Hepatocyte (in vitro differentiated cells): ENCODE data around the gene GDPD2. TPM values are rescaled to one million over a fixed set of nuclear protein-coding genes. Genes with fewer than 3 reads are reported as not detected.

ENCODE experiments used
- DNase-seq: peaks from one replicate; pipeline ENCODE4 v3.0.0-alpha.2; 2016; ENCODE audit warnings: low spot score
- H2AFZ ChIP-seq: fragments of 200-600 bp; sonication (generic); 2 replicates; pipeline ENCODE4 v1.6.0; 2016; ENCODE audit warnings: antibody characterized with exemption, mild to moderate bottlenecking
- H3K27ac ChIP-seq: fragments of 200-600 bp; sonication (generic); 2 replicates; pipeline ENCODE4 v1.5.1; 2016; ENCODE audit warnings: mild to moderate bottlenecking
- H3K27me3 ChIP-seq: fragments of 200-600 bp; sonication (generic); 2 replicates; pipeline ENCODE4 v1.6.1; 2016
- H3K36me3 ChIP-seq: fragments of 200-600 bp; sonication (generic); replicated peaks from 2 replicates; pipeline ENCODE4 v1.5.1; 2016; ENCODE audit warnings: low read depth; ENCODE audit not compliant: insufficient read depth
- H3K4me1 ChIP-seq: fragments of 200-600 bp; sonication (generic); 2 replicates; pipeline ENCODE4 v1.5.1; 2016; ENCODE audit warnings: mild to moderate bottlenecking, moderate library complexity; ENCODE audit not compliant: insufficient read depth
- H3K4me2 ChIP-seq: fragments of 200-600 bp; sonication (generic); 2 replicates; pipeline ENCODE4 v1.6.0; 2016
- H3K4me3 ChIP-seq: fragments of 200-600 bp; sonication (generic); 2 replicates; pipeline ENCODE4 v1.5.1; 2016; ENCODE audit warnings: mild to moderate bottlenecking
- H3K79me2 ChIP-seq: fragments of 200-600 bp; sonication (generic); 2 replicates; pipeline ENCODE4 v1.6.0; 2017; ENCODE audit warnings: mild to moderate bottlenecking
- H3K9me2 ChIP-seq: fragments of 200-600 bp; sonication (generic); replicated peaks from 2 replicates; pipeline ENCODE4 v1.6.0; 2017; ENCODE audit warnings: mild to moderate bottlenecking; ENCODE audit not compliant: insufficient read depth
- H3K9me3 ChIP-seq: fragments of 200-600 bp; sonication (generic); 2 replicates; pipeline ENCODE4 v1.5.1; 2016; ENCODE audit warnings: low read depth, mild to moderate bottlenecking
- H4K20me1 ChIP-seq: fragments of 200-600 bp; sonication (generic); 2 replicates; pipeline ENCODE4 v1.6.0; 2016; ENCODE audit warnings: mild to moderate bottlenecking; ENCODE audit not compliant: insufficient read depth, poor library complexity, severe bottlenecking
- CTCF ChIP-seq: fragments of 200-600 bp; sonication (generic); IDR thresholded peaks from 2 replicates; pipeline ENCODE4 v1.5.1; 2016; ENCODE audit warnings: antibody characterized with exemption, mild to moderate bottlenecking; ENCODE audit not compliant: poor library complexity
- EZH2 ChIP-seq: fragments of 200-600 bp; sonication (generic); IDR thresholded peaks from 2 replicates; pipeline ENCODE4 v1.6.1; 2016; ENCODE audit warnings: antibody characterized with exemption, mild to moderate bottlenecking, borderline replicate concordance
- EZH2phosphoT487 ChIP-seq: fragments of 200-600 bp; sonication (generic); IDR thresholded peaks from one replicate; pipeline ENCODE4 v1.6.1; 2018; ENCODE audit warnings: antibody characterized with exemption, mild to moderate bottlenecking, low read depth, moderate library complexity; ENCODE audit not compliant: unreplicated experiment, severe bottlenecking
- WGBS: methylation state at CpG from one replicate; pipeline ENCODE4 v1.1.6; 2016; ENCODE audit warnings: low lambda C conversion rate; ENCODE audit errors: missing lambda C conversion rate; 5-methylcytosine and 5-hydroxymethylcytosine counted together
- polyA plus RNA-seq: library from polyadenylated mRNA; unstranded; fragments of >200 nt; fragmentation: Nextera tagmentation; extraction: Ambion mirVana; gene quantifications from 2 replicates; pipeline ENCODE4 v1.2.1, GENCODE V29; 2016
- total RNA-seq: library from RNA; depleted of rRNA; stranded (reverse); fragments of >200 nt; gene quantifications from 2 replicates; pipeline ENCODE4 v1.2.3, GENCODE V29; 2014

Gene GDPD2
- total and polyA plus RNA-seq, 2 experiments from 2014 or later, result 1.6 to 2.3 TPM

GRCh38 chrX:70426286-70427278 lies 3.5 kb downstream of the GDPD2 start:
- H3K79me2 ChIP-seq, result no peaks in the 10 kb centered on the region

GRCh38 chrX:70427365-70427764 lies 4.3 kb downstream of the GDPD2 start:
- no peak for DNase-seq
- Histone ChIP-seq H3K9me2 (no peaks in the 10 kb centered on the region), H3K9me3 (no peaks in the 10 kb centered on the region), H3K27me3 (no peaks in the 10 kb centered on the region), H3K4me2 (no peak overlapping the region), H3K27ac (no peak overlapping the region), H2AFZ (no peak overlapping the region), H4K20me1 (no peaks in the 10 kb centered on the region), H3K79me2 (no peaks in the 10 kb centered on the region), H3K4me3 (no peak overlapping the region), H3K4me1 (no peaks in the 10 kb centered on the region), H3K36me3 (no peaks in the 10 kb centered on the region)
- 60% methylated on average over 2 of the region's 2 CpGs for WGBS
- TF ChIP-seq EZH2 (no peak), EZH2phosphoT487 (no peak), CTCF (no peak)

More at GRCh38 chrX:70426286-70427278, 3.5 kb downstream of the GDPD2 start:
- no peak overlapping the region for H2AFZ ChIP-seq
- WGBS, result 79% methylated on average over 15 of the region's 15 CpGs
- DNase-seq, result no peak
- no peaks in the 10 kb centered on the region for H3K9me2 ChIP-seq
- H4K20me1 ChIP-seq, result no peaks in the 10 kb centered on the region
- H3K27me3 ChIP-seq, result no peaks in the 10 kb centered on the region
- no peaks in the 10 kb centered on the region for H3K4me1 ChIP-seq
- no peak overlapping the region for H3K27ac ChIP-seq
- H3K4me2 ChIP-seq, result no peak overlapping the region
- H3K36me3 ChIP-seq, result no peaks in the 10 kb centered on the region
- no peaks in the 10 kb centered on the region for H3K9me3 ChIP-seq
- no peak for TF ChIP-seq EZH2
- no peak for TF ChIP-seq EZH2phosphoT487
- no peak for TF ChIP-seq CTCF
- H3K4me3 ChIP-seq, result no peak overlapping the region

GRCh38 chrX:70429759-70430158 lies 6.6 kb downstream of the GDPD2 start:
- DNase-seq, result no peak
- Histone ChIP-seq H3K9me2 (no peaks in the 10 kb centered on the region), H3K27me3 (no peaks in the 10 kb centered on the region), H3K79me2 (no peaks in the 10 kb centered on the region), H2AFZ (no peak overlapping the region), H3K4me3 (no peak overlapping the region), H3K4me2 (no peak overlapping the region), H3K9me3 (no peaks in the 10 kb centered on the region), H3K36me3 (no peaks in the 10 kb centered on the region), H4K20me1 (no peaks in the 10 kb centered on the region), H3K4me1 (no peaks in the 10 kb centered on the region), H3K27ac (no peak overlapping the region)
- WGBS, result 81% methylated on average over 6 of the region's 6 CpGs
- no peak for TF ChIP-seq EZH2phosphoT487
- no peak for TF ChIP-seq EZH2
- TF ChIP-seq CTCF, result no peak
